Activated CD8-positive, alpha-beta memory T cell treated with anti-CD3 and anti-CD28 coated beads for 24 hours (primary cell): ENCODE data around the gene LRIT1.
"Not testable (repeated sequence)": the region's sequence is repeated elsewhere in the genome, so short reads cannot be mapped to it uniquely, and the experiment has no call there.

ENCODE experiments used
- DNase-seq: peaks from one replicate; pipeline ENCODE4 v3.0.0-alpha.2; 2020

LRIT1 gene

GRCh38 chr10:84241185-84241790 is at the start of gene LRIT1:
TSS of gene LRIT1 (minus strand) at chr10:84241546. CDS start at chr10:84241439, 107 bp downstream.
- DNase-seq = peak; percentile 24

GRCh38 chr10:84290235-84290634 is 48.9 kb upstream of the LRIT1 start:
- no peak for DNase-seq

GRCh38 chr10:84289521-84290200 is 48.3 kb upstream of the LRIT1 start:
- no peak for DNase-seq

GRCh38 chr10:84288151-84288550 is 46.8 kb upstream of the LRIT1 start:
- DNase-seq = no peak

GRCh38 chr10:84286695-84287094 is 45.3 kb upstream of the LRIT1 start:
- no peak for DNase-seq

GRCh38 chr10:84279876-84280475 is 38.6 kb upstream of the LRIT1 start:
- DNase-seq = not testable (repeated sequence)

- DNase-seq = no peak
Observed at GRCh38 chr10:84270708-84271107, 29.4 kb upstream of the LRIT1 start.

GRCh38 chr10:84269773-84270172 is 28.4 kb upstream of the LRIT1 start:
- DNase-seq = no peak

- DNase-seq = no peak
Observed at GRCh38 chr10:84269162-84269561, 27.8 kb upstream of the LRIT1 start.

- DNase-seq = peak; percentile 84
Observed at GRCh38 chr10:84267503-84268126, 26.3 kb upstream of the LRIT1 start.

- DNase-seq = no peak
Observed at GRCh38 chr10:84265418-84265817, 24.1 kb upstream of the LRIT1 start.

- peak; percentile 90 for DNase-seq
Observed at GRCh38 chr10:84264611-84265141, 23.3 kb upstream of the LRIT1 start.

- peak; percentile 19 for DNase-seq
Observed at GRCh38 chr10:84263716-84264115, 22.4 kb upstream of the LRIT1 start.

- peak; percentile 42 for DNase-seq
Observed at GRCh38 chr10:84262190-84262956, 21.0 kb upstream of the LRIT1 start.

GRCh38 chr10:84261236-84261915 is 20.0 kb upstream of the LRIT1 start:
- DNase-seq = peak; percentile 43

GRCh38 chr10:84258034-84258695 is 16.8 kb upstream of the LRIT1 start:
- peak; percentile 49 for DNase-seq

- peak; percentile 51 for DNase-seq
Observed at GRCh38 chr10:84257343-84258020, 16.1 kb upstream of the LRIT1 start.

- DNase-seq = peak; percentile 75
Observed at GRCh38 chr10:84256510-84257342, 15.4 kb upstream of the LRIT1 start.

GRCh38 chr10:84254552-84255478 is 13.5 kb upstream of the LRIT1 start:
- DNase-seq = peak; percentile 42
